ENCODE results near the gene ZFP42.
A peak's percentile ranks its signal among the peaks of the same experiment; 100 is the strongest.
"Not testable (repeated sequence)": the region's sequence is repeated elsewhere in the genome, so short reads cannot be mapped to it uniquely, and the experiment has no call there.

The ZFP42 gene

DNA sequence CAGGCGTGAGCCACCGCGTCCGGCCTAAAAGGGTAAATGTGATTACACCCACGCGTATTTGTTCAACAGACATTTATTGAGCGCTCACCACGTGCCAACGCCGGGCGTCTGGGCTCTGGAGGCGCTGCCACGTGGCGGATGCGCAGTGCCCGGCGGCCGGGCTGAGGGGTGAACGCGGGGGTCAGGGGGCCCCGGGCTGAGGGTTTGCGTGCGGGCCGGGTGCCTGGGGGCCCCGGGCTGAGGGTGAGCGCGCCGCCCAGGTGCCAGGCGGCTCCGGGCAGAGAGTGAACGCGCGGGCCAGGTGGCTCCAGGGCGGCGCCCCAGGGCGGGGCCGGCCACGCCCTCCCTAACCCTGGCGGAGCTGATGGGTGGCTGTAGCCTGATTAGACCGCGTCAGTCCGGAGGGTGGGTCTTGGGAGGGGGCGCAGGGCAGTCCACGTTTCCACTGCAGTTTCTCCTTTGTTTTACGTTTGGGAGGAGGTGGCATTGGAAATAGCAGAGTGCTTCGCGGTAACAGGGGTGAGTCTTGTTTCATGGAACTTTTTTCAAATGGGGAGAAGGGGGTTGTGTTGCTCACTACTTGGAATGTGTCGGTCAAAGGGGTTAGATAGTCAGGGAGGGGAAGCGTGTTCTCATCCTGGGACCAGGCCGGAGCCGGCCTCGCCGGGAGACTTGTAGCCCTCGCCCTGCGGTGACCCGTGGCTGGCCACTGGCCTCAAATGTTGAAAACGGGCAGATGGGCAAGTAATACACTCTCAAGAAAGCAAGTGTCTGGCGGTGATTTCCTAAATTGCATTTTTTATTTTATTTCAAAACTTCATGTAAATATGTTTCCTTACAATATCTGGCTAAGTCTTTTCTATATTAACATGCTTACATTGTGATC lies at the start of gene ZFP42:
ZFP42 (plus strand) TSS at position 450 of the 886 bp plus-strand sequence. CDS start 7,037 bp downstream, outside the sequence.
- DNase-seq (ENCODE audit: low spot score) = no peak

DNA sequence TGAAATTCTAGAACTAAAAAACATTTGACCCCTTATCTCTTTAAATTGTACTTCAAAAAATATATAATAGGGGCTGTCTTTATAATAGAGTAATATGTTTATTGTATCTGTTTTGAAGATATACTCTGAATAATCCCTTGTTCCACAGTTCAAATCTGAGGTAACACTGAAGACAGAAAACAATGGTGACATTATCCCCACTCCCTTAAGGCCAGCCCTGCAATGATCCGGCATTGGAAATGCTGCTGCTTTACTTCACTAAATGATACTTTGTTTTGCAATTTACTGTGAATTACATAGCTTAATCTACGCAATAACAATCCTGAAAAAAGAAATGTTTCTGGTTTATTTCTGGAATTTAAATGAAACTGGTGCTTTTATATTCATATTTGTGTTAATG lies 34.4 kb upstream of the ZFP42 start:
- DNase-seq (ENCODE audit: low spot score) = no peak

- no peak for DNase-seq (ENCODE audit: low spot score)
These were observed 33.6 kb upstream of the ZFP42 start for GRCh38 chr4:187961961-187962360.

DNA sequence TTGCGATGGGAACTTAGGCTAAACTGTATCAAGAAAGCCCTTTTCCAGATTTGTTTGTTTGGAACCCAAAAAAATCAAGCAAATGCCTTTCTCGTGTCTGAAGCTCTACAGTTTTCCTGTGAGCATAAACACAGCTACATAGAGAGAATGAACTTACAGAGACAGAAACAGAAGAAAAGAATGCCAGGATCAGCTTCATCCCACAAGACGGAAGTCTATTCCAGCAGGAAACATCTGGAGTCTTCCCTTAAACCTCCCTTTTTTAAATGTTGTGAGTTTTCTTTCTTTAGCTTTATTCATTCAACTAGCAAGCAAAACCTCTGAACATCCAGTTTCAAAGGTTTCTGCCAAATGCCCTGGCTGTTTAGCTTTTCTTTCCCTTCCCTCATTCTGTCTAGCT lies 32.6 kb upstream of the ZFP42 start:
- no peak for DNase-seq (ENCODE audit: low spot score)

DNA sequence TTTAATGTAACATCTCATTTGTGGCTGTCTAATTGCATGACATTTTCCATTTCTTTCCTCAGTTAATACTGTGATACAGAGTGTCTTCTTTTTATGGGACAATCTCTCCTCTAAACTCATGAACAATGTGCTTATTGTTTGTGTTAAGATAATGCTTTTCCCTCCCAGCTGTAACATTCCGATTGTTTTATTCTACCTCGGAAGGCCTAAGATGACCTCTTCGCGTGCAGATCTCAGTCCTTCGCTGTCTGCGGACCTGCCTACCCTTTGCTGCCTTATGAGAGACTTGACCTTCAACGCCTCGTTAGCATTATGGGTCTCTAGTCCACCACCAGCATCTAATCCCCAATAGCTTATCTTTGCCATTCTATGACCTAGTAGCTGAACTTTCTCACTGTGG lies 29.8 kb upstream of the ZFP42 start:
- no peak for DNase-seq (ENCODE audit: low spot score)

DNA sequence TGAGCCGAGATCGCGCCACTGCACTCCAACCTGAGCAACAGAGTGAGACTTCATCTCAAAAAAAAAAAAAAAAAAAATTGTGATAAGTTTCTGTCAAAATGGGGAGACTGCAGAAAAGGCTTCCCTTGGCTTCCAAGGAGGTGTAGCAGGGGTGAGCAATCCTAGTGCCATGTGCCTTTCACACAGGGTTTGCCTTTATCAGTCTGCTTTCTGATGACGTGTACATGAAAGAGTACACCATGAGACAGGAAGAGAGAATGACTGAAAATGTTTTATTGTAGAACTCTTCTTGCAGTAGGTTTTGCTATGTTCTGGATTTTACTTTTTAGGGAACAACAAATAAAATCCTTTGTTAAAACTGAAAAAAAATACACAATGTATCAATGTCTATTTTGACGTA lies 23.4 kb upstream of the ZFP42 start:
- DNase-seq (ENCODE audit: low spot score) = no peak

- DNase-seq (ENCODE audit: low spot score) = no peak
These were observed 11.8 kb upstream of the ZFP42 start for GRCh38 chr4:187983746-187984145.

- no peak for DNase-seq (ENCODE audit: low spot score)
These were observed 2.6 kb upstream of the ZFP42 start for GRCh38 chr4:187992971-187993370.

- no peak for DNase-seq (ENCODE audit: low spot score)
These were observed 1.7 kb upstream of the ZFP42 start for GRCh38 chr4:187993827-187994226.

GRCh38 chr4:187996502-187997177 lies 1.1 kb downstream of the ZFP42 start:
- no peak for DNase-seq (ENCODE audit: low spot score)

GRCh38 chr4:187997991-187998390 lies 2.4 kb downstream of the ZFP42 start:
- DNase-seq (ENCODE audit: low spot score) = not testable (repeated sequence)

DNA sequence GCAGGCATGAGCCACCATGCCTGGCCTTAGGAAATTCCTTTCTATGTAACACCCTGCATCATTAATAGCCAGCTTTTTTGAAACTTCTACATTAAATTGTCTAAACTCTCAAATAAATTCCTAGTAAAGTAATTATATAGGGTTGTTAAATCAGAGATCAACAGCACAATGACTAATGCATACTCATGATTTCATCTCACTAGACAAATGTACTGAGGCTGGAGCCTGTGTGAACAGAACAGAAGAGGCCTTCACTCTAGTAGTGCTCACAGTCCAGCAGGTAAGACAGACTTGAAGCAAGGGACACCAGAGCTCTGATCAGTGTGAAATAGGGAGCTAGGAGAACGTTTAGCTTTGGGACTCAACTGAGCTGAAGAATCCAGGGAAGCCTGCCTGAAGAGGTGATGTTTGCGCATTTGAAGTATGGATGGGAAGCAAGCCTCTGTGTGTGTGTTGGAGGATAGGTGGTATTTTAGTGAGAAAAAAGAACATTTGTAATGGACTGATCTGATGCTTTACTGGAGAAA lies 3.9 kb downstream of the ZFP42 start:
- DNase-seq (ENCODE audit: low spot score) = no peak

- no peak for DNase-seq (ENCODE audit: low spot score)
These were observed 6.8 kb downstream of the ZFP42 start for GRCh38 chr4:188002323-188002722.

DNA sequence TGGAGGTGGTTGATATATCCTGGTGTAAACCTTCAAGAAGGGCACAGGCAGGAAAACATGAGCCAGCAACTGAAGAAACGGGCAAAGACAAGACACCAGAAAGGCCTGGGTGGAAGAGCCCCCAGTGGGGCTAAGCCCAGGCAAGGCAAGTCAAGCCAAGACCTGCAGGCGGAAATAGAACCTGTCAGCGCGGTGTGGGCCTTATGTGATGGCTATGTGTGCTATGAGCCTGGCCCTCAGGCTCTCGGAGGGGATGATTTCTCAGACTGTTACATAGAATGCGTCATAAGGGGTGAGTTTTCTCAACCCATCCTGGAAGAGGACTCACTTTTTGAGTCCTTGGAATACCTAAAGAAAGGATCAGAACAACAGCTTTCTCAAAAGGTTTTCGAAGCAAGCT lies 7.2 kb downstream of the ZFP42 start:
- no peak for DNase-seq (ENCODE audit: low spot score)

- no peak for DNase-seq (ENCODE audit: low spot score)
These were observed 10.0 kb downstream of the ZFP42 start for GRCh38 chr4:188005561-188005960.

DNA sequence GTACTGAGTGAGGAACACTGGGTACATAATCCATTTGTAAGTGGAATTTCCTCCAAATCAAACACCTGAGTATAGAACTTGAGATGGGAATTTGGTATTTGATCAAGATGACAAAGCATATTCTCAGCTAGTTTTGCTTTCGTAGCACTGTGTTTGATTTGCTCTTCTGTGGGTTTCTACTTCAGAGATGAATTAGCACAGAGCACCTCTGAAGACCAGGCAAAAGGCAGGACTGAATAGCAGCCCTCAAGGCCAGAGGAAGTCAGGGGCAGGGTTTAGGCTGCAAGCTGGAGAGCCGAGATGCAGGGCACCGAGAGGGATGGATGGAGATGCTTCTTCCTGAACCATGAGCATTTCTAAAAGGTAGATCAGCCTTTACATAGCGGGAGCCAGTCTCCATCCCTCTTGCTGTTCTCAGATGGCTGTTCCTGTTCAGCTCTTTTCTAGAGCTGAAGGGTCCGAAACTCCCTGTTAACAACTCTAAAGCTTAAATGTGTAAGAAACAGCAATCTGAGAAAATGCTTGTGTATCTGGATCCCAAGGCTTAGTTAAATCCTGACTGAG lies 10.8 kb downstream of the ZFP42 start:
- DNase-seq (ENCODE audit: low spot score) = no peak

- peak; percentile 56 for DNase-seq (ENCODE audit: low spot score)
These were observed 12.8 kb downstream of the ZFP42 start for GRCh38 chr4:188008377-188008776.

- DNase-seq (ENCODE audit: low spot score) = no peak
These were observed 16.9 kb downstream of the ZFP42 start for GRCh38 chr4:188012426-188012945.

- no peak for DNase-seq (ENCODE audit: low spot score)
These were observed 19.7 kb downstream of the ZFP42 start for GRCh38 chr4:188015025-188015940.

- DNase-seq (ENCODE audit: low spot score) = no peak
These were observed 21.2 kb downstream of the ZFP42 start for GRCh38 chr4:188016754-188017153.

DNA sequence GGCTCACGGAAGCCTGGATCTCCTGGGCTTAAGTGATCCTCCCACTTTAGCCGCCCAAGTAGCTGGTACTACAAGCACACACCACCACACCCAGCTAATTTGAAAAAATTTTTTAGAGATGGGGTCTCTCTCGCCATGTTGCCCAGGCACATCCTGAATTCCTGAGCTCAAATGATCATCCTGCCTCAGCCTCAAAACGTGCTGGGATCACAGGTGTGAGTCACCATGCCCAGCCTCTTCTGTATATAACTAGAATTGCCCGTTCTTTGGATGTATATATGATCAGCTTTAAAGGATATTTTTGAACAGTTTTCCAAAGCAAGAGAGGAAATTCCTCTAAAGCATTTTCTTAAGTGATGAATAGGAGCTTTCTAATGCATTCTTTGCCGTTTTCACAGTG lies 22.7 kb downstream of the ZFP42 start:
- DNase-seq (ENCODE audit: low spot score) = no peak

Measured in kidney capillary endothelial cell (primary cell).